IMR-90 (cell line): ENCODE data around the gene COX17. TPM values are rescaled to one million over a fixed set of nuclear protein-coding genes. Genes with fewer than 3 reads are reported as not detected.

Experiments
- ATAC-seq: fragments of 200-7000 bp; cut with Tn5 transposase; 2 replicates; pipeline ENCODE4 v1.9.1; 2020; ENCODE audit warnings: low read depth, mild to moderate bottlenecking, moderate library complexity
- BruUV-seq: library from RNA; stranded (reverse); fragments of 400-500 nt; replicated peaks from 2 replicates; lab custom pipeline; 2021; lab: Mats Ljungman, UMichigan
- CTCF ChIA-PET: fragments of 300-600 bp; formaldehyde crosslinking; extraction: SDS; loops from one replicate; lab custom pipeline; 2021; ENCODE audit warnings: antibody characterized with exemption; lab: Yijun Ruan, JAX
- POLR2A ChIA-PET: fragments of 300-600 bp; sonication (Branson Sonifier 250); formaldehyde crosslinking; loops from one replicate; lab custom pipeline; 2022; ENCODE audit warnings: antibody characterized with exemption; ENCODE audit not compliant: unreplicated experiment; lab: Charles Lee
- DNase-seq: peaks from one replicate; pipeline ENCODE4 v3.0.0; 2013
- H2AFZ ChIP-seq: replicated peaks from 2 replicates; pipeline ENCODE3; 2013; ENCODE audit warnings: low read length, mild to moderate bottlenecking; ENCODE audit not compliant: poor library complexity
- H2AK5ac ChIP-seq: 2 replicates; pipeline ENCODE4 v1.6.1; 2013; ENCODE audit warnings: low read depth, low read length, inconsistent platforms
- H2AK9ac ChIP-seq: replicated peaks from 2 replicates; pipeline ENCODE3; 2013; ENCODE audit warnings: mild to moderate bottlenecking, low read depth, low read length, moderate library complexity; ENCODE audit not compliant: poor library complexity
- H2BK120ac ChIP-seq: 2 replicates; pipeline ENCODE4 v1.6.1; 2013; ENCODE audit warnings: low read depth, low read length, inconsistent platforms
- H2BK15ac ChIP-seq: 3 replicates; pipeline ENCODE4 v1.6.1; 2013; ENCODE audit warnings: low read depth, low read length, inconsistent platforms
- H2BK20ac ChIP-seq: 2 replicates; pipeline ENCODE4 v1.6.1; 2013; ENCODE audit warnings: low read depth, mild to moderate bottlenecking, inconsistent platforms, low read length, moderate library complexity
- H2BK5ac ChIP-seq: 2 replicates; pipeline ENCODE4 v1.6.1; 2013; ENCODE audit warnings: mild to moderate bottlenecking, low read depth, low read length, inconsistent platforms; ENCODE audit not compliant: poor library complexity, severe bottlenecking
- H3K14ac ChIP-seq: replicated peaks from 2 replicates; pipeline ENCODE4 v1.6.1; 2013; ENCODE audit warnings: low read depth, low read length, inconsistent platforms
- H3K18ac ChIP-seq: 2 replicates; pipeline ENCODE4 v1.6.1; 2013; ENCODE audit warnings: low read depth, low read length, control low read depth
- H3K23ac ChIP-seq: 2 replicates; pipeline ENCODE4 v1.6.1; 2013; ENCODE audit warnings: low read depth, low read length, inconsistent platforms
- H3K27ac ChIP-seq: 2 replicates; pipeline ENCODE4 v1.5.1; 2013; ENCODE audit warnings: mild to moderate bottlenecking, control low read depth, low read length; ENCODE audit not compliant: insufficient read depth
- H3K27me3 ChIP-seq: 2 replicates; pipeline ENCODE4 v1.6.1; 2013; ENCODE audit warnings: low read length; ENCODE audit not compliant: control insufficient read depth, insufficient read depth
- H3K36me3 ChIP-seq: 2 replicates; pipeline ENCODE4 v1.6.1; 2013; ENCODE audit warnings: low read length, mixed read lengths; ENCODE audit not compliant: control insufficient read depth, insufficient read depth
- H3K4ac ChIP-seq: 2 replicates; pipeline ENCODE4 v1.6.1; 2013; ENCODE audit warnings: low read depth, low read length, inconsistent platforms
- H3K4me1 ChIP-seq: 2 replicates; pipeline ENCODE4 v1.6.1; 2013; ENCODE audit warnings: low read length, mixed read lengths; ENCODE audit not compliant: control insufficient read depth, insufficient read depth
- H3K4me2 ChIP-seq: 2 replicates; pipeline ENCODE4 v1.6.1; 2013; ENCODE audit warnings: low read depth, mild to moderate bottlenecking, control low read depth, low read length, moderate library complexity
- H3K4me3 ChIP-seq: 2 replicates; pipeline ENCODE4 v1.5.1; 2013; ENCODE audit warnings: low read depth, mild to moderate bottlenecking, control low read depth, low read length, moderate library complexity; ENCODE audit not compliant: insufficient read depth
- H3K56ac ChIP-seq: 2 replicates; pipeline ENCODE4 v1.6.1; 2013; ENCODE audit warnings: low read length, inconsistent platforms; ENCODE audit not compliant: insufficient read depth; ENCODE audit errors: extremely low read depth
- H3K79me1 ChIP-seq, 2 experiments: 2 replicates each; pipeline ENCODE4 v1.6.1; 2013; ENCODE audit warnings: low read length in 2 of 2, inconsistent platforms in 1 of 2, low read depth in 1 of 2
- H3K9ac ChIP-seq: 2 replicates; pipeline ENCODE4 v1.6.1; 2013; ENCODE audit warnings: low read depth, low read length, control low read depth
- H3K9me1 ChIP-seq: 2 replicates; pipeline ENCODE4 v1.6.1; 2013; ENCODE audit warnings: low read length, inconsistent platforms; ENCODE audit not compliant: insufficient read depth
- H3K9me3 ChIP-seq: 2 replicates; pipeline ENCODE4 v1.6.1; 2013; ENCODE audit warnings: low read length; ENCODE audit not compliant: control insufficient read depth, insufficient read depth
- H4K20me1 ChIP-seq: 2 replicates; pipeline ENCODE4 v1.6.1; 2013; ENCODE audit warnings: low read length, inconsistent platforms; ENCODE audit not compliant: insufficient read depth
- H4K5ac ChIP-seq: 2 replicates; pipeline ENCODE4 v1.6.1; 2013; ENCODE audit warnings: mild to moderate bottlenecking, low read depth, low read length, control low read depth
- H4K8ac ChIP-seq, 2 experiments: 2 replicates each; pipeline ENCODE4 v1.6.1; 2013; ENCODE audit warnings: low read depth in 2 of 2, low read length in 2 of 2, control low read depth in 1 of 2, inconsistent platforms in 1 of 2
- H4K91ac ChIP-seq: 2 replicates; pipeline ENCODE4 v1.6.1; 2013; ENCODE audit warnings: low read depth, low read length, inconsistent platforms; ENCODE audit not compliant: insufficient read depth
- BHLHE40 ChIP-seq: fragments of 150-350 bp; IDR thresholded peaks from 2 replicates; pipeline ENCODE4 v1.6.1; 2016; ENCODE audit warnings: mild to moderate bottlenecking, low read depth, low read length
- CEBPB ChIP-seq: IDR thresholded peaks from 2 replicates; pipeline ENCODE4 v1.6.1; 2012; ENCODE audit warnings: low read depth, low read length, improper control_type of control experiment
- CHD1 ChIP-seq: IDR thresholded peaks from 2 replicates; pipeline ENCODE4 v1.6.1; 2012; ENCODE audit warnings: low read depth, low read length, improper control_type of control experiment
- FOS ChIP-seq: fragments of 150-350 bp; IDR thresholded peaks from 2 replicates; pipeline ENCODE4 v1.6.1; 2016; ENCODE audit warnings: low read depth, low read length
- MAFK ChIP-seq: IDR thresholded peaks from 2 replicates; pipeline ENCODE4 v1.6.1; 2012; ENCODE audit warnings: low read depth, low read length, improper control_type of control experiment
- MAZ ChIP-seq: IDR thresholded peaks from 2 replicates; pipeline ENCODE4 v1.6.1; 2012; ENCODE audit warnings: low read depth, mild to moderate bottlenecking, low read length, improper control_type of control experiment, moderate library complexity, borderline replicate concordance
- MXI1 ChIP-seq: IDR thresholded peaks from 2 replicates; pipeline ENCODE4 v1.6.1; 2012; ENCODE audit warnings: low read depth, mild to moderate bottlenecking, low read length, moderate library complexity, borderline replicate concordance
- NFE2L2 ChIP-seq: fragments of 150-350 bp; IDR thresholded peaks from 2 replicates; pipeline ENCODE4 v1.6.1; 2016; ENCODE audit warnings: low read depth, mild to moderate bottlenecking, low read length
- POLR2A ChIP-seq: IDR thresholded peaks from 2 replicates; pipeline ENCODE4 v1.6.1; 2012; ENCODE audit warnings: mild to moderate bottlenecking, low read depth, low read length
- RAD21 ChIP-seq: IDR thresholded peaks from 2 replicates; pipeline ENCODE4 v1.6.1; 2012; ENCODE audit warnings: low read length, improper control_type of control experiment
- RCOR1 ChIP-seq: IDR thresholded peaks from 2 replicates; pipeline ENCODE4 v1.6.1; 2012; ENCODE audit warnings: mild to moderate bottlenecking, low read length, improper control_type of control experiment; ENCODE audit not compliant: insufficient replicate concordance
- SMC3 ChIP-seq: fragments of 150-350 bp; IDR thresholded peaks from 2 replicates; pipeline ENCODE4 v1.6.1; 2016; ENCODE audit warnings: low read depth, mild to moderate bottlenecking, antibody characterized with exemption, low read length, moderate library complexity
- WGBS, 2 experiments: methylation state at CpG; one replicate each; pipeline versions ENCODE4 v1.1.5 to v1.1.7; 2013; ENCODE audit warnings: missing lambda C conversion rate in 2 of 2; ENCODE audit not compliant: insufficient read length in 1 of 2; ENCODE audit errors: extremely low coverage in 2 of 2; 5-methylcytosine and 5-hydroxymethylcytosine counted together
- dilution Hi-C: fragments of 300-500 bp; cut with HindIII; formaldehyde crosslinking; loops from one replicate; pipeline ENCODE4 v1.14.3; 2018; ENCODE audit warnings: low sequenced_read_pairs; ENCODE audit not compliant: unreplicated experiment
- in situ Hi-C: fragments of 300-500 bp; cut with MboI; formaldehyde crosslinking; loops from 3 replicates; pipeline ENCODE4 v1.14.3; 2019; ENCODE audit warnings: low sequenced_read_pairs, inconsistent platforms, mixed read lengths
- intact Hi-C: fragments of 100-400 bp; cut with micrococcal nuclease; formaldehyde crosslinking; loops from 2 replicates; pipeline ENCODE4 v1.10.0; 2022
- polyA plus RNA-seq, 3 experiments: library from polyadenylated mRNA; depleted of rRNA; stranded (reverse); fragments of >200 nt; gene quantifications; 2 replicates each; pipeline ENCODE4 v1.2.3, GENCODE V29; 2012; ENCODE audit warnings: low replicate concordance in 1 of 3
- total RNA-seq: library from RNA; depleted of rRNA; stranded (reverse); fragments of >200 nt; gene quantifications from 2 replicates; pipeline ENCODE4 v1.2.3, GENCODE V29; 2012
- TF ChIP-seq, protein P1 (sequence below): fragments of 150-350 bp; IDR thresholded peaks from 2 replicates; pipeline ENCODE4 v1.6.1; 2016; ENCODE audit warnings: low read depth, mild to moderate bottlenecking, low read length, moderate library complexity, borderline replicate concordance
- TF ChIP-seq, protein P2 (sequence below): fragments of 150-350 bp; IDR thresholded peaks from 2 replicates; pipeline ENCODE4 v1.6.1; 2017; ENCODE audit warnings: mild to moderate bottlenecking, antibody characterized with exemption, low read length, low read depth

The COX17 gene
- total and polyA plus RNA-seq, 2 of the 4 experiments (the other 2 are of a cell fraction): 2.0 to 24.5 TPM

GRCh38 chr3:119628816-119629445, 48.3 kb downstream of the COX17 start (continued):
- TF ChIP-seq MAFK (no peak), RAD21 (no peak), MXI1 (no peak)
- TF ChIP-seq, protein P1, sequence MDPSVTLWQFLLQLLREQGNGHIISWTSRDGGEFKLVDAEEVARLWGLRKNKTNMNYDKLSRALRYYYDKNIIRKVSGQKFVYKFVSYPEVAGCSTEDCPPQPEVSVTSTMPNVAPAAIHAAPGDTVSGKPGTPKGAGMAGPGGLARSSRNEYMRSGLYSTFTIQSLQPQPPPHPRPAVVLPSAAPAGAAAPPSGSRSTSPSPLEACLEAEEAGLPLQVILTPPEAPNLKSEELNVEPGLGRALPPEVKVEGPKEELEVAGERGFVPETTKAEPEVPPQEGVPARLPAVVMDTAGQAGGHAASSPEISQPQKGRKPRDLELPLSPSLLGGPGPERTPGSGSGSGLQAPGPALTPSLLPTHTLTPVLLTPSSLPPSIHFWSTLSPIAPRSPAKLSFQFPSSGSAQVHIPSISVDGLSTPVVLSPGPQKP: no peak

DNA sequence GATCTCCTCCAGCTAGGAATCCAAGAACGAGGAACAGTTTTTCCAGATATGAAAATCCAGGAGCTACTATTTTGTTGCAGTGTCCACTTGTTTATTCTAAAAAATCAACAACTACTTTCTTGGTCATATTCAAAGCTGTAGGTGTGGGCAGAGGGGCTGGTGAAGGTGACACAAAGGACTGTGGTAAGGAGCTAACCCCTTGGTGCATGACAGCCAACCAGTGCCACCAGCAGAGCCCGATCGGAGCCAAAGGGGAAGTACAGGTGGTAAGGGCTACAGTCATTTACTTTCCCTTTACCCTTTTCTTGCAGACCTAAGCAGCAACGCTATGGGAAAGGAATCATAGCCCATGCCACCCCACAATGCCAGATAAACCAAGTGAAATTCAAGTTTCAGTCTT, 48.8 kb downstream of the COX17 start:
- no peak overlapping the region for H3K4me2 ChIP-seq
- intact Hi-C loops (no loop called here), in situ Hi-C loops (no loop called here), dilution Hi-C loops (no loop called here)
- no peaks in the 10 kb centered on the region; the same call in 1 of the 2 replicates for H3K9me3 ChIP-seq
- POLR2A ChIA-PET: no interaction called here
- H3K27ac ChIP-seq: no peak overlapping the region
- no peak overlapping the region for H3K23ac ChIP-seq
- no peak overlapping the region for H4K91ac ChIP-seq
- H4K20me1 ChIP-seq: no peaks in the 10 kb centered on the region
- no peak overlapping the region for H3K4ac ChIP-seq
- H3K4me3 ChIP-seq: no peak overlapping the region
- no peak overlapping the region for H3K56ac ChIP-seq
- no peak overlapping the region for H2AFZ ChIP-seq
- H4K8ac ChIP-seq: no peak overlapping the region
- no peak overlapping the region for H2BK15ac ChIP-seq
- CTCF ChIA-PET: no interaction called here
- H3K18ac ChIP-seq: no peak overlapping the region
- no peak overlapping the region for H2BK120ac ChIP-seq
- H3K9me1 ChIP-seq: no peaks in the 10 kb centered on the region; the same call in 1 of the 2 replicates
- H3K9ac ChIP-seq: no peak overlapping the region
- DNase-seq: no peak
- no TSS peak for BruUV-seq
- no peaks in the 10 kb centered on the region for H3K36me3 ChIP-seq
- H3K4me1 ChIP-seq: peaks cover 10% of the 10 kb centered on the region
- H3K27me3 ChIP-seq: peaks cover 4% of the 10 kb centered on the region; the same call in 1 of the 2 replicates
- no peak for ATAC-seq
- H2AK9ac ChIP-seq: no peak overlapping the region
- no CpG with 5 or more reads among the region's 4 CpGs for WGBS, 2 experiments
- no peak overlapping the region for H4K5ac ChIP-seq
- H3K14ac ChIP-seq: no peak overlapping the region
- no peak overlapping the region for H2BK5ac ChIP-seq
- no peak overlapping the region for H2BK20ac ChIP-seq
- no peak overlapping the region for H2AK5ac ChIP-seq
- no peaks in the 10 kb centered on the region for H3K79me1 ChIP-seq
- TF ChIP-seq, protein P1: no peak
- TF ChIP-seq, protein P2, sequence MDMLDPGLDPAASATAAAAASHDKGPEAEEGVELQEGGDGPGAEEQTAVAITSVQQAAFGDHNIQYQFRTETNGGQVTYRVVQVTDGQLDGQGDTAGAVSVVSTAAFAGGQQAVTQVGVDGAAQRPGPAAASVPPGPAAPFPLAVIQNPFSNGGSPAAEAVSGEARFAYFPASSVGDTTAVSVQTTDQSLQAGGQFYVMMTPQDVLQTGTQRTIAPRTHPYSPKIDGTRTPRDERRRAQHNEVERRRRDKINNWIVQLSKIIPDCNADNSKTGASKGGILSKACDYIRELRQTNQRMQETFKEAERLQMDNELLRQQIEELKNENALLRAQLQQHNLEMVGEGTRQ: no peak
- no peak for TF ChIP-seq MXI1
- TF ChIP-seq RAD21: no peak
- TF ChIP-seq MAZ: no peak
- TF ChIP-seq CEBPB: no peak
- TF ChIP-seq MAFK: no peak
- no peak for TF ChIP-seq BHLHE40
- TF ChIP-seq NFE2L2: no peak
- no peak for TF ChIP-seq POLR2A
- TF ChIP-seq SMC3: no peak
- TF ChIP-seq FOS: no peak
- TF ChIP-seq CHD1: no peak
- no peak for TF ChIP-seq RCOR1
